ENCODE results near the gene SON. TPM values are rescaled to one million over a fixed set of nuclear protein-coding genes. Genes with fewer than 3 reads are reported as not detected.

SON gene
- total RNA-seq, 1 experiment from 2014 or later, result 328 TPM

DNA sequence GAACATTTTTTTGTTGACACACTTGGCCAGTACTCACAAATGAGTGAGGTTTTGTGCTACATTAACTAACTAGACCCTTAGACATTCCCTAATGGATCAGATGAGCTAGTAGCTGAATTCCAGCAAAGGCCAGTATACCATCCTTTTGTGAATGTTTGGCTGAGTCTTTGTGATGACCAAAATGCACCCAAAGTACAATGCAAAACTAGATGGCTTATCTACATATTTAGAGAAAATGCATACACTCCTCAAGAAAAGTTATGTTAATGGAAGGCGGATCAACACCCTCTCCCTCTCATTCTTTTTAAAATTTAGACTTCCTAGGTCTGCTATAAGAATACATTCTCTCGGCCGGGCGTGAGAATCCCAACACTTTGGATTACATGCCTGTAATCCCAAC lies 31.2 kb upstream of the SON start:
- intact Hi-C loops (cut with micrococcal nuclease; ENCODE audit: unreplicated experiment), result no loop called here
- no TSS peak for BruUV-seq (replicated peaks)
- H3K27me3 ChIP-seq (replicated peaks; ENCODE audit: insufficient read depth, low read depth, low read length, poor library complexity), result no peaks in the 10 kb centered on the region
- H3K9me3 ChIP-seq (ENCODE audit: low read depth, low read length, poor library complexity, severe bottlenecking), result no peaks in the 10 kb centered on the region
- peaks cover 82% of the 10 kb centered on the region for H3K36me3 ChIP-seq (ENCODE audit: insufficient read depth, low read length, poor library complexity, severe bottlenecking)
- DNase-seq (ENCODE audit: low spot score), result no peak
- CTCF ChIA-PET, result no interaction called here
- no peak overlapping the region for H3K27ac ChIP-seq (ENCODE audit: low read depth, low read length, poor library complexity, severe bottlenecking)
- POLR2A ChIA-PET (ENCODE audit: low non-redundant PET), result no interaction called here
- no peaks in the 10 kb centered on the region for H3K4me1 ChIP-seq (ENCODE audit: insufficient read depth, low read length, poor library complexity, severe bottlenecking)
- no peak for TF ChIP-seq EZH2 (IDR thresholded peaks at IDR 0.05; ENCODE audit: borderline replicate concordance, low read depth, low read length, poor library complexity, severe bottlenecking)
- no peak overlapping the region for H3K4me3 ChIP-seq (ENCODE audit: low read depth, low read length, poor library complexity, severe bottlenecking)

DNA sequence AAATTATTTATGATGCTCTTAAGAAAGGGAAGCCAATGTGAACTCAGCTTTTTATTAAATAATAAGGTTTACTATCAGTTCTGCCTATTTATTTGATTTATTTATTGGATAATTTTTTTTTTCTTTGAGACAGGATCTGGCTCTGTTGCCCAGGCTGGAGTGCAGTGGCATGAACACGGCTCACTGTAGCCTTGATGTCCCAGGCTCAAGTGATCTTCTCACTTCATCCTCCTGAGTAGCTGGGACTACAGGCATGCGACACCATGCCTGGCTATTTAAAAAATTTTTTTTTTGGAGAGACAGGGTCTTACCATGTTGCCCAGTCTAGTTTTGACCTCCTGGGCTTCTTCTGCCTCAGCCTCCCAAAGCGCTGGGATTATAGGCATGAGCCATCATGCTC lies 30.4 kb upstream of the SON start:
- Histone ChIP-seq H3K27me3 (replicated peaks; ENCODE audit: insufficient read depth, low read depth, low read length, poor library complexity) (no peaks in the 10 kb centered on the region), H3K27ac (ENCODE audit: low read depth, low read length, poor library complexity, severe bottlenecking) (no peak overlapping the region), H3K9me3 (ENCODE audit: low read depth, low read length, poor library complexity, severe bottlenecking) (no peaks in the 10 kb centered on the region), H3K4me1 (ENCODE audit: insufficient read depth, low read length, poor library complexity, severe bottlenecking) (no peaks in the 10 kb centered on the region), H3K36me3 (ENCODE audit: insufficient read depth, low read length, poor library complexity, severe bottlenecking) (peaks cover 84% of the 10 kb centered on the region), H3K4me3 (ENCODE audit: low read depth, low read length, poor library complexity, severe bottlenecking) (no peak overlapping the region)
- no TSS peak for BruUV-seq (replicated peaks)
- ChIA-PET CTCF (no interaction called here), POLR2A (ENCODE audit: low non-redundant PET) (no interaction called here)
- no peak for TF ChIP-seq EZH2 (IDR thresholded peaks at IDR 0.05; ENCODE audit: borderline replicate concordance, low read depth, low read length, poor library complexity, severe bottlenecking)
- TF ChIP-seq, protein P1, sequence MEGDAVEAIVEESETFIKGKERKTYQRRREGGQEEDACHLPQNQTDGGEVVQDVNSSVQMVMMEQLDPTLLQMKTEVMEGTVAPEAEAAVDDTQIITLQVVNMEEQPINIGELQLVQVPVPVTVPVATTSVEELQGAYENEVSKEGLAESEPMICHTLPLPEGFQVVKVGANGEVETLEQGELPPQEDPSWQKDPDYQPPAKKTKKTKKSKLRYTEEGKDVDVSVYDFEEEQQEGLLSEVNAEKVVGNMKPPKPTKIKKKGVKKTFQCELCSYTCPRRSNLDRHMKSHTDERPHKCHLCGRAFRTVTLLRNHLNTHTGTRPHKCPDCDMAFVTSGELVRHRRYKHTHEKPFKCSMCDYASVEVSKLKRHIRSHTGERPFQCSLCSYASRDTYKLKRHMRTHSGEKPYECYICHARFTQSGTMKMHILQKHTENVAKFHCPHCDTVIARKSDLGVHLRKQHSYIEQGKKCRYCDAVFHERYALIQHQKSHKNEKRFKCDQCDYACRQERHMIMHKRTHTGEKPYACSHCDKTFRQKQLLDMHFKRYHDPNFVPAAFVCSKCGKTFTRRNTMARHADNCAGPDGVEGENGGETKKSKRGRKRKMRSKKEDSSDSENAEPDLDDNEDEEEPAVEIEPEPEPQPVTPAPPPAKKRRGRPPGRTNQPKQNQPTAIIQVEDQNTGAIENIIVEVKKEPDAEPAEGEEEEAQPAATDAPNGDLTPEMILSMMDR (conservative IDR thresholded peaks at IDR 0.05; ENCODE audit: low read depth, low read length), result no peak
- intact Hi-C loops (cut with micrococcal nuclease; ENCODE audit: unreplicated experiment), result no loop called here
- DNase-seq (ENCODE audit: low spot score), result no peak

DNA sequence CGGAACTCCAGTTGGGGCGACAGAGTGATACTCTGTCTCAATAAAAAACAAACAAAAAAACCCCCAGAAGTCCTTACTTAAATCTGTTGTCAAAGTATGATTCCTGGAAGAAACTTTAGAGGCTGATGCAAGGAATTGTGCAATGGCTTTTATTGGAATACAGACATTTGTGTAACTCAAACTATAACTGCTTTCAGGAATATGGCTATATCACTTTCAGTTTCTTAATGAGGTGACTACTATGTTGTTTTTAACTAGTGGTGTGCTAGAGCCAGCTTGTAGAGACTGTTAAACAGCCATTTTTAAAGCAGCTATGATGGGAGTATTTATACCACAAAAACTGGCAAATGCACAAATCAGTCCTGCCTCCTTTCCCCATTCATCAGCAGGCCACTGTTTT lies 28.6 kb upstream of the SON start:
- H3K27ac ChIP-seq (ENCODE audit: low read depth, low read length, poor library complexity, severe bottlenecking), result no peak overlapping the region
- H3K4me1 ChIP-seq (ENCODE audit: insufficient read depth, low read length, poor library complexity, severe bottlenecking), result no peaks in the 10 kb centered on the region
- H3K27me3 ChIP-seq (replicated peaks; ENCODE audit: insufficient read depth, low read depth, low read length, poor library complexity), result no peaks in the 10 kb centered on the region
- POLR2A ChIA-PET (ENCODE audit: low non-redundant PET), result no interaction called here
- BruUV-seq (replicated peaks), result no TSS peak
- no peaks in the 10 kb centered on the region for H3K9me3 ChIP-seq (ENCODE audit: low read depth, low read length, poor library complexity, severe bottlenecking)
- H3K36me3 ChIP-seq (ENCODE audit: insufficient read depth, low read length, poor library complexity, severe bottlenecking), result peaks cover 87% of the 10 kb centered on the region
- no peak overlapping the region for H3K4me3 ChIP-seq (ENCODE audit: low read depth, low read length, poor library complexity, severe bottlenecking)
- DNase-seq (ENCODE audit: low spot score), result no peak
- CTCF ChIA-PET, result no interaction called here
- TF ChIP-seq EZH2 (IDR thresholded peaks at IDR 0.05; ENCODE audit: borderline replicate concordance, low read depth, low read length, poor library complexity, severe bottlenecking), result no peak
- TF ChIP-seq, protein P1 (conservative IDR thresholded peaks at IDR 0.05; ENCODE audit: low read depth, low read length), result no peak
- intact Hi-C loops (cut with micrococcal nuclease; ENCODE audit: unreplicated experiment), result no loop called here

DNA sequence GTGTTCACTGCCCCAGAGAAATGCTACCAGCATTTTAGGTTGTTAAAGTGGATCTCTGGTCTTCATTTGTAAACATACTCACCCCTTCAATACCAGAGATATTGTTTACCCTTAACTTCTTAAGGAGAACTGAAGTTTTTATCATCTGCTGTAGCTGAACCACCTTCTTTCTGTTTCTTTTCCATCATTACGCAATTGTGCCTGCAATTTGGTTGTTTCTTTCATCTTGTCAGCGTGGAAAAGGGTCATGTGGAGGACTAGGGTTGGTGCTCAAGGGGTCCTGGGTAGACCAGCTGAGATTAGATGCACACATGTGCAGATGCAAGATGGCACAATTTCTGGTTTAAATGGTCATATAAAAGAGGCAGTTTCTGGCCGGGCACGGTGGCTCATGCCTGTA lies 23.9 kb upstream of the SON start:
- H3K36me3 ChIP-seq (ENCODE audit: insufficient read depth, low read length, poor library complexity, severe bottlenecking), result peaks cover 72% of the 10 kb centered on the region
- POLR2A ChIA-PET (ENCODE audit: low non-redundant PET), result no interaction called here
- H3K9me3 ChIP-seq (ENCODE audit: low read depth, low read length, poor library complexity, severe bottlenecking), result no peaks in the 10 kb centered on the region
- no peak for TF ChIP-seq EZH2 (IDR thresholded peaks at IDR 0.05; ENCODE audit: borderline replicate concordance, low read depth, low read length, poor library complexity, severe bottlenecking)
- TF ChIP-seq, protein P1 (conservative IDR thresholded peaks at IDR 0.05; ENCODE audit: low read depth, low read length), result no peak
- H3K27me3 ChIP-seq (replicated peaks; ENCODE audit: insufficient read depth, low read depth, low read length, poor library complexity), result no peaks in the 10 kb centered on the region
- H3K4me1 ChIP-seq (ENCODE audit: insufficient read depth, low read length, poor library complexity, severe bottlenecking), result no peaks in the 10 kb centered on the region
- DNase-seq (ENCODE audit: low spot score), result no peak
- intact Hi-C loops (cut with micrococcal nuclease; ENCODE audit: unreplicated experiment), result no loop called here
- H3K4me3 ChIP-seq (ENCODE audit: low read depth, low read length, poor library complexity, severe bottlenecking), result no peak overlapping the region
- CTCF ChIA-PET, result no interaction called here
- no peak overlapping the region for H3K27ac ChIP-seq (ENCODE audit: low read depth, low read length, poor library complexity, severe bottlenecking)
- BruUV-seq (replicated peaks), result no TSS peak
